ENCODE results near the gene ROR2. TPM values are rescaled to one million over a fixed set of nuclear protein-coding genes. Genes with fewer than 3 reads are reported as not detected.

Gene ROR2
- total and polyA plus RNA-seq, 2 donors (not counting 3 experiments of a cell fraction or from before 2014, with no cell fraction given) = not detected

- ChIA-PET POLR2A (no interaction called here), CTCF (interaction anchor here (3.2 kb wide), 1 partner anchor 764 kb away, joined by 22 read pairs; no protein-coding TSS in a partner anchor)
- peaks cover 0 to 2% of the 10 kb centered on the region in 2 experiments for H3K27me3 ChIP-seq (ENCODE audit: control insufficient read depth in 2 of 2, insufficient read depth in 2 of 2, low read length in 2 of 2)
- no peak overlapping the region for H3K4me2 ChIP-seq (ENCODE audit: insufficient read depth, low read length)
- H3K36me3 ChIP-seq (ENCODE audit: control insufficient read depth in 2 of 2, extremely low read depth in 1 of 2, insufficient read depth in 2 of 2, low read length in 2 of 2) = no peaks in the 10 kb centered on the region
- no peak overlapping the region for H3K4me3 ChIP-seq (replicated peaks in 1 of 3; ENCODE audit: insufficient read depth in 1 of 3, low read depth in 1 of 3, low read length in 3 of 3)
- no peaks in the 10 kb centered on the region for H3K79me2 ChIP-seq (ENCODE audit: control insufficient read depth, insufficient read depth, low read length)
- DNase-seq (ENCODE audit: low read depth, low spot score) (no peak), FAIRE-seq (no peak)
- BruUV-seq (replicated peaks) = no TSS peak
- H3K4me1 ChIP-seq (ENCODE audit: control insufficient read depth, extremely low read depth, insufficient read depth, low read length) = no peaks in the 10 kb centered on the region
- H3K27ac ChIP-seq (ENCODE audit: insufficient read depth, low read depth, low read length) = no peak overlapping the region
- no peaks in the 10 kb centered on the region for H3K9me3 ChIP-seq (replicated peaks; ENCODE audit: control insufficient read depth, insufficient read depth, low read length)
- H3K9ac ChIP-seq (replicated peaks; ENCODE audit: extremely low read depth, insufficient read depth, low read length) = no peak overlapping the region
- H3K9me1 ChIP-seq (replicated peaks; ENCODE audit: control insufficient read depth, extremely low read depth, insufficient read depth, low read length) = no peaks in the 10 kb centered on the region
- H4K20me1 ChIP-seq (replicated peaks; ENCODE audit: control insufficient read depth, extremely low read depth, insufficient read depth, low read length) = no peaks in the 10 kb centered on the region
- H2AFZ ChIP-seq (ENCODE audit: low read depth, low read length) = no peak overlapping the region
- dilution Hi-C loops (cut with MboI; ENCODE audit: extremely low pct_ligation_motif_present, low sequenced_read_pairs) = no loop called here
- intact Hi-C loops (cut with micrococcal nuclease) = no loop called here
- TF ChIP-seq EZH2 (IDR thresholded peaks at IDR 0.05; ENCODE audit: borderline replicate concordance, low read depth, low read length, severe bottlenecking) (no peak), MYC (IDR thresholded peaks at IDR 0.05; ENCODE audit: low read depth, low read length) (no peak), MAX (IDR thresholded peaks at IDR 0.05; ENCODE audit: insufficient read depth, insufficient read length) (no peak), GATA2 (IDR thresholded peaks at IDR 0.05; ENCODE audit: insufficient read depth, insufficient read length, low read depth, low read length) (no peak), CTCF (IDR thresholded peaks at IDR 0.05; ENCODE audit: extremely low read depth in 1 of 2, insufficient read depth in 1 of 2, low read depth in 1 of 2, low read length in 2 of 2) (no peak), JUN (IDR thresholded peaks at IDR 0.05; ENCODE audit: borderline replicate concordance, insufficient read depth, insufficient read length, low read depth) (no peak), POLR2A (IDR thresholded peaks at IDR 0.05; ENCODE audit: low read depth, low read length) (no peak)
Observed at GRCh38 chr9:91678807-91679580, 271.0 kb downstream of the ROR2 start.

All from endothelial cell of umbilical vein (primary cell).